ENCODE results near the gene CYP26B1.
A peak's percentile ranks its signal among the peaks of the same experiment; 100 is the strongest.

CYP26B1 gene

GRCh38 chr2:72140621-72140960 lies 7.1 kb downstream of the CYP26B1 start:
- no peak for DNase-seq

GRCh38 chr2:72139874-72140620 lies 7.6 kb downstream of the CYP26B1 start:
- DNase-seq: no peak

- DNase-seq: no peak
Measured at GRCh38 chr2:72139471-72139873, 8.2 kb downstream of the CYP26B1 start.

- no peak for DNase-seq
Measured at GRCh38 chr2:72138921-72139381, 8.7 kb downstream of the CYP26B1 start.

GRCh38 chr2:72138011-72138881 lies 9.4 kb downstream of the CYP26B1 start:
- no peak for DNase-seq

- peak; percentile 76 for DNase-seq
Measured at GRCh38 chr2:72137498-72138010, 10.1 kb downstream of the CYP26B1 start.

- DNase-seq: no peak
Measured at GRCh38 chr2:72136933-72137497, 10.6 kb downstream of the CYP26B1 start.

GRCh38 chr2:72136331-72136730 lies 11.3 kb downstream of the CYP26B1 start:
- DNase-seq: no peak

- no peak for DNase-seq
Measured at GRCh38 chr2:72135921-72136320, 11.7 kb downstream of the CYP26B1 start.

GRCh38 chr2:72134997-72135800 lies 12.5 kb downstream of the CYP26B1 start:
- DNase-seq: no peak

GRCh38 chr2:72134408-72134996 lies 13.2 kb downstream of the CYP26B1 start:
- no peak for DNase-seq

- DNase-seq: no peak
Measured at GRCh38 chr2:72133721-72134407, 13.8 kb downstream of the CYP26B1 start.

- no peak for DNase-seq
Measured at GRCh38 chr2:72132981-72133720, 14.5 kb downstream of the CYP26B1 start.

- no peak for DNase-seq
Measured at GRCh38 chr2:72131916-72132841, 15.5 kb downstream of the CYP26B1 start.

GRCh38 chr2:72131371-72131891 lies 16.2 kb downstream of the CYP26B1 start:
- no peak for DNase-seq

GRCh38 chr2:72130659-72131360 lies 16.9 kb downstream of the CYP26B1 start:
- DNase-seq: no peak

- DNase-seq: no peak
Measured at GRCh38 chr2:72129681-72130340, 17.9 kb downstream of the CYP26B1 start.

- DNase-seq: no peak
Measured at GRCh38 chr2:72128843-72129227, 18.8 kb downstream of the CYP26B1 start.
